Neural cell (in vitro differentiated cells): ENCODE data around the gene PDE2A.

Source experiments
- CTCF ChIP-seq: fragments of 450-650 bp; IDR thresholded peaks from 2 replicates; pipeline ENCODE4 v1.5.1; 2014; ENCODE audit warnings: antibody characterized with exemption, mild to moderate bottlenecking, moderate library complexity; ENCODE audit not compliant: poor library complexity, severe bottlenecking
- EP300 ChIP-seq: fragments of 450-650 bp; conservative IDR thresholded peaks from 2 replicates; pipeline ENCODE4 v1.6.1; 2014; ENCODE audit warnings: antibody characterized with exemption, mild to moderate bottlenecking, moderate library complexity; ENCODE audit not compliant: poor library complexity, severe bottlenecking
- EZH2 ChIP-seq: fragments of 200-600, 300-800 bp; shearing (Covaris generic), sonication (generic); IDR thresholded peaks from 2 replicates; pipeline ENCODE4 v1.6.1; 2014; ENCODE audit warnings: antibody characterized with exemption, low read length, borderline replicate concordance, mild to moderate bottlenecking; ENCODE audit not compliant: insufficient read depth, poor library complexity, severe bottlenecking
- MXI1 ChIP-seq: fragments of 450-650 bp; conservative IDR thresholded peaks from 2 replicates; pipeline ENCODE4 v1.6.1; 2014; ENCODE audit warnings: antibody characterized with exemption, mild to moderate bottlenecking; ENCODE audit not compliant: poor library complexity, severe bottlenecking
- POLR2AphosphoS5 ChIP-seq: IDR thresholded peaks from 2 replicates; pipeline ENCODE4 v1.6.1; 2012
- RAD21 ChIP-seq: fragments of 450-650 bp; conservative IDR thresholded peaks from 2 replicates; pipeline ENCODE4 v1.6.1; 2014; ENCODE audit warnings: antibody characterized with exemption, mild to moderate bottlenecking, moderate library complexity
- REST ChIP-seq: IDR thresholded peaks from 2 replicates; pipeline ENCODE4 v1.6.1; 2012; ENCODE audit warnings: borderline replicate concordance
- TAF1 ChIP-seq: IDR thresholded peaks from 2 replicates; pipeline ENCODE4 v1.6.1; 2012; ENCODE audit warnings: low read depth

- no peak for TF ChIP-seq CTCF
- no peak for TF ChIP-seq EP300
- no peak for TF ChIP-seq POLR2AphosphoS5
- no peak for TF ChIP-seq EZH2
- TF ChIP-seq REST, result no peak
- no peak for TF ChIP-seq TAF1
- TF ChIP-seq RAD21, result no peak
- TF ChIP-seq MXI1, result no peak
Observed at GRCh38 chr11:72635309-72635915, 38.8 kb downstream of the PDE2A start.
